CD4-positive, alpha-beta T cell treated with Interleukin-6 for 4 hours (primary cell): ENCODE results near the gene TAMM41.
"Not testable (repeated sequence)": the region's sequence is repeated elsewhere in the genome, so short reads cannot be mapped to it uniquely, and the experiment has no call there.

Experiments
- DNase-seq: peaks from one replicate; pipeline ENCODE4 v3.0.0-alpha.2; 2020; ENCODE audit warnings: mixed read lengths

The TAMM41 gene

DNA sequence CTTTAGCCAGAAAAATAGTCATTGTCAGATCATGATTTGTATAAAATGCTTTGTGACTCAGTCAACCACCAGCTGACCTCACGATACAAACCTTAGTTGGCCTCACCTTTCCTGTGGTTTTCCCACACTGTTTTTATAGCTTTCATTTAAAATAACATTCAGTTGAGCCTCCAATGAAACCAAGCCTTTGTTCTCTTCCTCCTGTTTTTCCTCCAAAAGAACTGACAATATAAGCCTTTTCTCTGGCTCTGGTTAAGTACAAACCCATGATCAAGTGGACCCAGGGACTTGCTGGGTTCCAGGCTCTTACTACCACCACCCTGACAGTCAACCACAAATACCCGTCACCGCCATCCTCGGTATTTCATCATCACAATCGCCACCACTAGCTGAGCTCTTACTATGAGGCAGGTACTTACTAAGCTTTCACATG lies 81.7 kb downstream of the TAMM41 start:
- DNase-seq, result no peak

DNA sequence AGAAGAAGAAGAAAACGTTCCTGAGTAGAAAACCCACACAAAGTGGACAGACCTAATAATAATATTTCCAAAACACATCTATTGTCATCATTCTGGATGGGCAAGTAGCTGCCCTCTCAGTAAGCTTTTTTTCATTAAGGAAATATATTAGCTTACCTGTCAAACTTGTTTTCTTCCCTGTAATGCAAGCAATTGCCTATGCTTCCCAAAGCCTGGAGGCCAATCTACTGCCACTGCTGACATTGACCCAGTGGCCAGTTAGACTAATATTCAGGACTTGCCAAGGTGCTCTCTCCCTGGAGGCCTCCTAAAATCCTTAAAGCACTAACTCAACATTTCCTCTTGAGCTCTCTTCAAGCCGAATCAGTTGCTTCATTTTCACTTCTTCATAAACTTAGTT lies 86.7 kb downstream of the TAMM41 start:
- no peak for DNase-seq

DNA sequence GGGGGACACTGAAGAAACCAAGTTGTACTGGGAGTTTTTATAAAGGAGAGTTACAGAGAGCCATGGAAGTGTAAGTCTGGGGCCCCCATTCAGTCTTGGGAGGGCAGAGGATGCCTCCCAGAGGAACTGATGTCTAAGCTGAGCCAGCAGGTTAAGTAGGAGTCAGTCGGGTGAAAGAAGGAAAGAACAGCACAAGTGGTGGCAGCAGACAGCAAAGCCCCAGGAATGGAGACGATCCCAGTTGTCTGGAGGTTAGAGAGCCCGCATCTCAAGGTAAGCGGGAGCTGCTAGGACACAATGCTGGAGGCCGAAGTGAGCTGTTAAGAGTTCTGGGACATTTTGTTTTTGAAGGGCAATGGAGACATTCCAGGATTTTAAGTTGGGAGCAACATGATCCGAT lies 88.8 kb downstream of the TAMM41 start:
- no peak for DNase-seq

DNA sequence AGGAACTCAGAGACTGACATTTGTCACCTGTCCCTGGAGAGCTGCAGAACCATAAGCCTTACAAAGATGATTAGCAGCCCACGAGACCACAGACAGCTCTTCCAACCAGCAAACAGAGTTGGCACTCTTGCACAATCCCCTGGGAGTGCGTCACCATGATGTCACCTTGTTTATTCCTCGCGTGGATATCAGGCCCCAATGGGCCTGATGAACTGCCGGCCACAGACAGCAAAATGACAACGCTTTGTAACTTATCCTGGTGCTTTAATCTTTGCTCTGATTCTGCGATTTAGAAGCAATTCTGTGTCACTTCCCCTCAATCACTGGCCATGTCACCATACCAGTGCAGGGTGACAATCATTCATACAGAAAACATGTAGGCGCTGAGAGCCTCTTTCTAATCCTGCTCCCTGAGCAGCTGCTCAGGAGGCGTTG lies 89.2 kb downstream of the TAMM41 start:
- DNase-seq, result no peak

DNA sequence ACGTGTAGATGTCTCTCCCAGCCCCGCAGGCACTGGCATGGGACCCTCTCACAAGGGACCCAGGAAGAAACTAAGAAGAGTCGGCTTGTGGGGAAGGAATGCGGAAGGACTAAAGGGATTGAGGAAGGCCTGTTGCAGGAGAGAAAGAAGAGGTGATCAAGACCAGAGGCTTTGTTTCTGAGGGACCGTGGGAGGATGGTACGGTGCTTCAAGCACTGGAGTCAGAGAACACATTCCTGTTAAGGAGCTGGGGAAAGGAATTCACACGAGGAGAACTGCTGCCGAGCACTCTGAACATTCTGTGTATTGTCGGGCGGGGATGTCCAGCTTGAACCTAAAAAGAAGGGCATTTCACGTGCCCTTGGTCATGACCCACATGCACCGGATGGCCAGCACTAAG lies 91.4 kb downstream of the TAMM41 start:
- no peak for DNase-seq

DNA sequence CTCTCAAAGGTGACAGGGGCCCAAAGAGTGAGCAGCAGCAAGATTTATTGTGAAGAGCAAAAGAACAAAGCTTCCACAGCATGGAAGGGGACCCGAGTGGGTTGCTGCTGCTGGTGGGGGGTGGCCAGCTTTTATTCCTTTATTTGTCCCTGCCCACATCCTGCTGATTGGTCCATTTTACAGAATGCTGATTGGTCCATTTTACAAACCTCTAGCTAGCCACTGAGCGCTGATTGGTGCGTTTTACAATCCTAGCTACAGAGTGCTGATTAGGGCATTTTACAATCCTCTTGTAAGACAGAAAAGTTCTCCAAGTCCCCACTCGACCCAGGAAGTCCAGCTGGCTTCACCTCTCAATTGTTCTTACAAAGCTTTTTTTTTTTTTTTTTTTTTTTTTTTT lies 94.4 kb downstream of the TAMM41 start:
- DNase-seq, result not testable (repeated sequence)

DNA sequence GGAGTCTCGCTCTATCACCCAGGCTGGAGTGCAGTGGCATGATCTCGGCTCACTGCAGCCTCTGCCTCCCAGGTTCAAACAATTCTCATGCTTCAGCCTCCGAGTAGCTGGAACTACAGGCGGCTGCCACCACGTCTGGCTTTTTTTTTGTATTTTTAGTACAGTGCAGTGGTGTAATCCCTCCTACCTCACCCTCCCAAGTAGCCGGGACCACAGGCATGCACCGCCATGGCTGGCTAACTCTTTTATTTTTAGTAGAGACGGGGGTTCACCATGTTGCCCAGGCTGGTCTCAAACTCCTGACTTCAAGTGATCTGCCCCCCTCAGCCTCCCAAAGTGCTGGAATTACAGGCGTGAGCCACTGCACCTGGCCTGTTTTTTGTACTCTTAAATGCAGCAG lies 98.4 kb downstream of the TAMM41 start:
- DNase-seq, result not testable (repeated sequence)
